Measurements from ENCODE around the gene RNASE13.
A peak's percentile ranks its signal among the peaks of the same experiment; 100 is the strongest.

GRCh38 chr14:21071225-21072030, 36.8 kb upstream of the RNASE13 start:
- TF ChIP-seq TAF1 (IDR thresholded peaks at IDR 0.05; ENCODE audit: borderline replicate concordance, insufficient read depth, low read length): 0 out of 2 replicates have a peak, but pooled peaks have one; percentile 51
- TF ChIP-seq SIN3A (IDR thresholded peaks at IDR 0.05; ENCODE audit: borderline replicate concordance, insufficient read depth, low read length): no peak; the same call in 1 of the 2 replicates

All from PFSK-1 (cell line).